ENCODE measurements around the gene SLC35B1. TPM values are rescaled to one million over a fixed set of nuclear protein-coding genes. Genes with fewer than 3 reads are reported as not detected.
A peak's percentile ranks its signal among the peaks of the same experiment; 100 is the strongest.

Gene SLC35B1
- total and polyA plus RNA-seq, 2 of the 4 experiments (the other 2 are of a cell fraction): 66.4 to 86.2 TPM

GRCh38 chr17:49730078-49730784, 22.5 kb upstream of the SLC35B1 start:
- H3K4me2 ChIP-seq (ENCODE audit: low read depth, low read length): no peak overlapping the region
- intact Hi-C loops (cut with micrococcal nuclease) (no loop called here), dilution Hi-C loops (cut with HindIII; ENCODE audit: low sequenced_read_pairs, unreplicated experiment) (no loop called here), in situ Hi-C loops (cut with MboI; ENCODE audit: low sequenced_read_pairs) (no loop called here)
- ChIA-PET CTCF (no interaction called here), POLR2A (ENCODE audit: unreplicated experiment) (no interaction called here)
- H2BK20ac ChIP-seq (ENCODE audit: low read depth, low read length): no peak overlapping the region
- peaks cover 2% of the 10 kb centered on the region; the same call in 1 of the 2 replicates for H3K27me3 ChIP-seq (ENCODE audit: control insufficient read depth, insufficient read depth, low read length)
- H3K27ac ChIP-seq (ENCODE audit: insufficient read depth, low read length): no peak overlapping the region
- H2AK9ac ChIP-seq (replicated peaks; ENCODE audit: low read depth, low read length, poor library complexity): no peak overlapping the region
- no peak overlapping the region for H4K5ac ChIP-seq (ENCODE audit: low read depth, low read length)
- H3K56ac ChIP-seq (ENCODE audit: extremely low read depth, insufficient read depth, low read length): no peak overlapping the region
- H3K4me3 ChIP-seq (ENCODE audit: insufficient read depth, low read depth, low read length): no peak overlapping the region
- H3K9me1 ChIP-seq (ENCODE audit: insufficient read depth, low read length): no peaks in the 10 kb centered on the region
- H3K9ac ChIP-seq (ENCODE audit: low read depth, low read length): no peak overlapping the region
- peak; percentile 88 for DNase-seq
- H3K18ac ChIP-seq (ENCODE audit: low read depth, low read length): no peak overlapping the region
- TF ChIP-seq CHD1 (IDR thresholded peaks at IDR 0.05; ENCODE audit: low read depth, low read length) (no peak), CEBPB (IDR thresholded peaks at IDR 0.05; ENCODE audit: low read depth, low read length) (no peak), RFX5 (IDR thresholded peaks at IDR 0.05; ENCODE audit: low read depth, low read length) (no peak), ELK1 (IDR thresholded peaks at IDR 0.05; ENCODE audit: borderline replicate concordance, low read depth, low read length) (no peak), NFE2L2 (IDR thresholded peaks at IDR 0.05; ENCODE audit: low read depth, low read length) (no peak), USF2 (IDR thresholded peaks at IDR 0.05; ENCODE audit: low read depth, low read length) (no peak), MAZ (IDR thresholded peaks at IDR 0.05; ENCODE audit: borderline replicate concordance, low read depth, low read length) (no peak), BHLHE40 (IDR thresholded peaks at IDR 0.05; ENCODE audit: low read depth, low read length) (no peak), MXI1 (IDR thresholded peaks at IDR 0.05; ENCODE audit: borderline replicate concordance, low read depth, low read length) (no peak), POLR2A (IDR thresholded peaks at IDR 0.05; ENCODE audit: low read depth, low read length) (no peak), CTCF (conservative IDR thresholded peaks at IDR 0.05; ENCODE audit: low read depth, low read length) (no peak)
- BruUV-seq (replicated peaks): no TSS peak
- H3K14ac ChIP-seq (replicated peaks; ENCODE audit: low read depth, low read length): no peak overlapping the region
- no peak overlapping the region for H2AK5ac ChIP-seq (ENCODE audit: low read depth, low read length)
- no peaks in the 10 kb centered on the region for H4K20me1 ChIP-seq (ENCODE audit: insufficient read depth, low read length)
- no peak overlapping the region for H4K8ac ChIP-seq (ENCODE audit: low read depth in 2 of 2, low read length in 2 of 2)
- H2BK15ac ChIP-seq (ENCODE audit: low read depth, low read length): no peak overlapping the region
- H3K4ac ChIP-seq (ENCODE audit: low read depth, low read length): no peak overlapping the region
- peaks cover 3% of the 10 kb centered on the region; the same call in 1 of the 2 replicates for H3K4me1 ChIP-seq (ENCODE audit: control insufficient read depth, insufficient read depth, low read length)
- no peak overlapping the region for H2BK5ac ChIP-seq (ENCODE audit: low read depth, low read length, poor library complexity, severe bottlenecking)
- WGBS, 2 experiments (ENCODE audit: extremely low coverage in 2 of 2, insufficient read length in 1 of 2): no CpG with 5 or more reads among the region's 4 CpGs
- no peak overlapping the region for H3K23ac ChIP-seq (ENCODE audit: low read depth, low read length)
- H3K36me3 ChIP-seq (ENCODE audit: control insufficient read depth, insufficient read depth, low read length): no peaks in the 10 kb centered on the region
- no peak overlapping the region for H4K91ac ChIP-seq (ENCODE audit: insufficient read depth, low read depth, low read length)
- ATAC-seq (ENCODE audit: low read depth): peak; percentile 95
- H3K79me1 ChIP-seq (ENCODE audit: low read depth in 1 of 2, low read length in 2 of 2): no peaks in the 10 kb centered on the region
- H2BK120ac ChIP-seq (ENCODE audit: low read depth, low read length): no peak overlapping the region
- no peaks in the 10 kb centered on the region for H3K9me3 ChIP-seq (ENCODE audit: control insufficient read depth, insufficient read depth, low read length)
- no peak overlapping the region for H2AFZ ChIP-seq (replicated peaks; ENCODE audit: low read length, poor library complexity)
